Kidney (tissue), 14 donors: ENCODE data around the gene CERK. TPM values are rescaled to one million over a fixed set of nuclear protein-coding genes. Genes with fewer than 3 reads are reported as not detected.

ENCODE experiments used
- DNase-seq, 5 donors: peaks; one replicate each; pipeline ENCODE4 v3.0.0-alpha.2; 2013 to 2020
- FAIRE-seq: peaks from 2 replicates; lab custom pipeline; 2012; peaks lifted over from hg19 to GRCh38; lab: Jason Lieb, UNC
- H3K27ac ChIP-seq, 2 donors: one replicate each; pipeline ENCODE4 v1.7.0; 2013; ENCODE audit warnings: low read depth in 2 of 2, low read length in 2 of 2, inconsistent platforms in 1 of 2
- H3K27me3 ChIP-seq: one replicate; pipeline ENCODE4 v1.7.1; 2013; ENCODE audit warnings: low read length, inconsistent platforms; ENCODE audit not compliant: control insufficient read depth, insufficient read depth
- H3K36me3 ChIP-seq, 3 donors: one replicate each; pipeline versions ENCODE4 v1.7.0 to v1.7.1; 2013; ENCODE audit warnings: low read length in 3 of 3, control low read depth in 1 of 3, inconsistent platforms in 1 of 3; ENCODE audit not compliant: insufficient read depth in 3 of 3, control insufficient read depth in 2 of 3
- H3K4me1 ChIP-seq, 3 donors: one replicate each; pipeline versions ENCODE4 v1.7.0 to v1.7.1; 2013; ENCODE audit warnings: low read length in 3 of 3, inconsistent platforms in 1 of 3, low read depth in 1 of 3; ENCODE audit not compliant: control insufficient read depth in 2 of 3, insufficient read depth in 2 of 3
- H3K4me3 ChIP-seq, 3 donors: one replicate each; pipeline versions ENCODE4 v1.7.0 to v1.8.1; 2013; ENCODE audit warnings: low read length in 3 of 3, control low read depth in 1 of 3, inconsistent platforms in 1 of 3
- H3K9ac ChIP-seq, 3 donors: one replicate each; pipeline versions ENCODE4 v1.7.0 to v1.7.1; 2013; ENCODE audit warnings: low read length in 3 of 3, control low read depth in 1 of 3, inconsistent platforms in 1 of 3
- H3K9me3 ChIP-seq, 3 donors: one replicate each; pipeline versions ENCODE4 v1.7.0 to v1.7.1; 2013; ENCODE audit warnings: low read length in 3 of 3, control low read depth in 1 of 3, inconsistent platforms in 1 of 3; ENCODE audit not compliant: control insufficient read depth in 2 of 3, insufficient read depth in 1 of 3
- CTCF ChIP-seq: IDR thresholded peaks from 3 replicates; pipeline ENCODE4 v1.5.1; 2012; ENCODE audit warnings: mild to moderate bottlenecking, moderate library complexity, borderline replicate concordance; ENCODE audit not compliant: insufficient read depth; ENCODE audit errors: extremely low read depth
- intact Hi-C: fragments of 100-400 bp; cut with DNase I; formaldehyde crosslinking; loops from one replicate; pipeline ENCODE4 v1.11.1; 2022
- polyA plus RNA-seq: library from polyadenylated mRNA; stranded (reverse); fragments of 350-450 nt; fragmentation: Illumina TruSeq; extraction: RNeasy Lipid Tissue Mini Kit (QIAGEN cat#74804); gene quantifications from one replicate; pipeline ENCODE4 v1.2.3, GENCODE V29; 2014; ENCODE audit warnings: low read depth, low replicate concordance; ENCODE audit not compliant: insufficient read depth
- total RNA-seq: library from RNA; stranded (reverse); fragmentation: NEBNext Ultra II Directional; extraction: Animal tissue kit (Norgen Biotek cat#: 25700); gene quantifications from one replicate; pipeline ENCODE4 v1.2.1, GENCODE V29; 2021
- donor health status: control.
- donor health status: control.
- donor health status: control.
- donor health status: control.
- donor health status: control.
- donor health status: DM: yes; HTN: yes; CAD: no.
- donor health status: Normal renal cell carcinoma (clear cell type).

Gene CERK
- total and polyA plus RNA-seq, 2 donors from 2014 or later: 21.6 to 28.2 TPM

DNA sequence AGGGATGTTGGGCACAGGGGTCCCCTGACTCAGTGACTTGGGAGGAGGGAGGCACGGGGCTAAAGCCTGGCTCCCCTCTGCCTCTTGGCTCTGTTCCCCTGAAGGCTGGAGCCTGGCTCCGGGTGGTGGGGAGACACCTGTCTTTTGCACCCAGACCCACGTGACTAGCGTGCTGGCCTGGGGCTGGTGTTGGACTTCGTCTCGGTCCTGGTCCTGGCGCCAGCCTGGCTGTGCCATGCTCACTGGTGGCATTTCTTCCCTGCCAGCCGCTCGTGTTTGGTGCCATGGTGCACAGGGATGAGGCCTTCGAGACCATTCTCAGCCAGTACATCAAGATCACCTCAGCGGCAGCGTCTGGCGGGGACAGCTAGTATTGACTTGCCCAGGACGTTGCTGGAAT, 61.2 kb downstream of the CERK start:
- no peak overlapping the region for H3K9ac ChIP-seq
- no peak overlapping the region for H3K27ac ChIP-seq
- TF ChIP-seq CTCF: no peak
- H3K27me3 ChIP-seq: no peaks in the 10 kb centered on the region
- no peaks in the 10 kb centered on the region for H3K4me1 ChIP-seq
- no peak overlapping the region for H3K4me3 ChIP-seq
- H3K9me3 ChIP-seq: no peaks in the 10 kb centered on the region
- FAIRE-seq (no peak), DNase-seq (no peak)
- peaks cover 0 to 2% (median 0%) of the 10 kb centered on the region in 3 donors for H3K36me3 ChIP-seq
- intact Hi-C loops: no loop called here

- no peak for TF ChIP-seq CTCF
- H3K27me3 ChIP-seq: no peaks in the 10 kb centered on the region
Measured at GRCh38 chr22:46676479-46676878, 61.6 kb downstream of the CERK start.

DNA sequence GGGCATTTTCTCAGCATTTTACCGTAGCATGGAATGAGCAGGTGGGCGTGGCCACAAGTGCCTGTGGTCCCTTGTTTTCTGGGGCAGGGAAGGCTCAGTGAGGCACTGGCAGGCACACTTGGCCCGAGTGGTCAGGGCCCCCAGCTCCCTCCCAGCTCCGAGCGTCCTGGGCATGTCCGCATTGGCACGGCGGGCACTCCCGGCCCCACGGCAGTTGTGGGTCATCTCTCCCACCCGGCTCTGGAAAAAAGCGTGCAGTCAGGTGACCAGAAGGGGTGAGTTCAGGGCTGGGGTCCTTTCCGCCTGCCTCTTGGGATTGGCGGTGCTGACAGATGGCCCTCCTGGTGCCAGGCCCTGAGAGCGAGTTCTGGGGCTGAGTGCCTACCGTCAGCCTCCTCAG, 62.1 kb downstream of the CERK start:
- H3K27ac ChIP-seq: no peak overlapping the region
- no peaks in the 10 kb centered on the region for H3K27me3 ChIP-seq
- H3K36me3 ChIP-seq: peaks cover 0 to 2% (median 0%) of the 10 kb centered on the region in 3 donors
- H3K9me3 ChIP-seq: no peaks in the 10 kb centered on the region
- no peak overlapping the region for H3K9ac ChIP-seq
- FAIRE-seq (no peak), DNase-seq (no peak)
- no peaks in the 10 kb centered on the region for H3K4me1 ChIP-seq
- no peak for TF ChIP-seq CTCF
- intact Hi-C loops: no loop called here
- H3K4me3 ChIP-seq: no peak overlapping the region

More at GRCh38 chr22:46676479-46676878, 61.6 kb downstream of the CERK start:
- FAIRE-seq (no peak), DNase-seq (no peak)
- Histone ChIP-seq H3K27ac (no peak overlapping the region), H3K36me3 (peaks cover 0 to 2% (median 0%) of the 10 kb centered on the region in 3 donors), H3K4me1 (no peaks in the 10 kb centered on the region), H3K9ac (no peak overlapping the region), H3K9me3 (no peaks in the 10 kb centered on the region), H3K4me3 (no peak overlapping the region)
- intact Hi-C loops: no loop called here

GRCh38 chr22:46675479-46675878, 62.6 kb downstream of the CERK start:
- H3K27me3 ChIP-seq: no peaks in the 10 kb centered on the region
- no peak for TF ChIP-seq CTCF
- no peak overlapping the region for H3K9ac ChIP-seq
- DNase-seq (no peak), FAIRE-seq (no peak)
- H3K9me3 ChIP-seq: no peaks in the 10 kb centered on the region
- H3K4me3 ChIP-seq: no peak overlapping the region
- H3K27ac ChIP-seq: no peak overlapping the region
- intact Hi-C loops: no loop called here
- no peaks in the 10 kb centered on the region for H3K4me1 ChIP-seq
- H3K36me3 ChIP-seq: peaks cover 0 to 2% (median 0%) of the 10 kb centered on the region in 3 donors
